Left ventricle myocardium inferior (tissue), 1 donor: ENCODE data around the gene SPPL2B. TPM values are rescaled to one million over a fixed set of nuclear protein-coding genes. Genes with fewer than 3 reads are reported as not detected.

Experiments used
- DNase-seq: peaks from one replicate; pipeline ENCODE4 v3.0.0-alpha.2; 2020
- H3K27ac ChIP-seq: fragments of 200-600 bp; replicated peaks from 2 replicates; pipeline ENCODE4 v1.8.0; 2021
- H3K27me3 ChIP-seq: fragments of 200-600 bp; 2 replicates; pipeline ENCODE4 v1.8.0; 2021; ENCODE audit warnings: low read depth
- H3K36me3 ChIP-seq: fragments of 200-600 bp; 2 replicates; pipeline ENCODE4 v1.8.0; 2021
- H3K4me1 ChIP-seq: fragments of 200-600 bp; 2 replicates; pipeline ENCODE4 v1.8.0; 2021
- H3K4me3 ChIP-seq: fragments of 200-600 bp; 2 replicates; pipeline ENCODE4 v1.8.0; 2021; ENCODE audit warnings: mild to moderate bottlenecking, moderate library complexity
- H3K9me3 ChIP-seq: fragments of 200-600 bp; replicated peaks from 2 replicates; pipeline ENCODE4 v1.8.0; 2021
- intact Hi-C: fragments of 100-400 bp; cut with micrococcal nuclease; formaldehyde crosslinking; loops from one replicate; pipeline ENCODE4 v1.11.0; 2022
- total RNA-seq: library from RNA; stranded (reverse); fragmentation: NEBNext Ultra II Directional; extraction: Animal tissue kit (Norgen Biotek cat#: 25700); gene quantifications from one replicate; pipeline ENCODE4 v1.2.1, GENCODE V29; 2021
- TF ChIP-seq, protein P1 (sequence below): fragments of 200-600 bp; IDR thresholded peaks from 2 replicates; pipeline ENCODE4 v1.8.0; 2021; ENCODE audit warnings: antibody characterized with exemption, mild to moderate bottlenecking, borderline replicate concordance
- donor health status: DM: no; HTN: yes; CAD: no; lungs with severe emphysema.

Gene SPPL2B
- total RNA-seq, 1 donor from 2014 or later = 26.2 TPM

DNA sequence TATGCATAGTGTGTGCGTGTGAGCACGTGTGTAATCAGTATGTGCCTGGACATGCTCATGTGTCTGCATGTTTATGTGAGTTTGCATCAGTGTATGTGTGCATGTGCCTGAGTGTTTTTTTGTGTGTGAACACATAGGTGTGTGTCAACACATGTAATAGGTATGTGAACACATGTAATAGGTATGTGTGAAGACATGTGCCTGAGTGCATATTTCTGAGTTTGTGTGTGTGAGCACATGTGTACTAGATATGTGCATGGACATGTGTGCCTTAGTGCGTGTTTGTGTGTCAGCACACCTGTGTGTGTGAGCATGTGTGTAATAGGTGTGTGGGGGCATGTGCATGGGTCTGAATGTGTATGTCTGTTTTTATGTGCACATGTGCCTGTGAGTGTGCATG lies 7.4 kb downstream of the SPPL2B start:
- TF ChIP-seq, protein P1, sequence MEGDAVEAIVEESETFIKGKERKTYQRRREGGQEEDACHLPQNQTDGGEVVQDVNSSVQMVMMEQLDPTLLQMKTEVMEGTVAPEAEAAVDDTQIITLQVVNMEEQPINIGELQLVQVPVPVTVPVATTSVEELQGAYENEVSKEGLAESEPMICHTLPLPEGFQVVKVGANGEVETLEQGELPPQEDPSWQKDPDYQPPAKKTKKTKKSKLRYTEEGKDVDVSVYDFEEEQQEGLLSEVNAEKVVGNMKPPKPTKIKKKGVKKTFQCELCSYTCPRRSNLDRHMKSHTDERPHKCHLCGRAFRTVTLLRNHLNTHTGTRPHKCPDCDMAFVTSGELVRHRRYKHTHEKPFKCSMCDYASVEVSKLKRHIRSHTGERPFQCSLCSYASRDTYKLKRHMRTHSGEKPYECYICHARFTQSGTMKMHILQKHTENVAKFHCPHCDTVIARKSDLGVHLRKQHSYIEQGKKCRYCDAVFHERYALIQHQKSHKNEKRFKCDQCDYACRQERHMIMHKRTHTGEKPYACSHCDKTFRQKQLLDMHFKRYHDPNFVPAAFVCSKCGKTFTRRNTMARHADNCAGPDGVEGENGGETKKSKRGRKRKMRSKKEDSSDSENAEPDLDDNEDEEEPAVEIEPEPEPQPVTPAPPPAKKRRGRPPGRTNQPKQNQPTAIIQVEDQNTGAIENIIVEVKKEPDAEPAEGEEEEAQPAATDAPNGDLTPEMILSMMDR = no peak
- DNase-seq = no peak
- intact Hi-C loops = no loop called here

DNA sequence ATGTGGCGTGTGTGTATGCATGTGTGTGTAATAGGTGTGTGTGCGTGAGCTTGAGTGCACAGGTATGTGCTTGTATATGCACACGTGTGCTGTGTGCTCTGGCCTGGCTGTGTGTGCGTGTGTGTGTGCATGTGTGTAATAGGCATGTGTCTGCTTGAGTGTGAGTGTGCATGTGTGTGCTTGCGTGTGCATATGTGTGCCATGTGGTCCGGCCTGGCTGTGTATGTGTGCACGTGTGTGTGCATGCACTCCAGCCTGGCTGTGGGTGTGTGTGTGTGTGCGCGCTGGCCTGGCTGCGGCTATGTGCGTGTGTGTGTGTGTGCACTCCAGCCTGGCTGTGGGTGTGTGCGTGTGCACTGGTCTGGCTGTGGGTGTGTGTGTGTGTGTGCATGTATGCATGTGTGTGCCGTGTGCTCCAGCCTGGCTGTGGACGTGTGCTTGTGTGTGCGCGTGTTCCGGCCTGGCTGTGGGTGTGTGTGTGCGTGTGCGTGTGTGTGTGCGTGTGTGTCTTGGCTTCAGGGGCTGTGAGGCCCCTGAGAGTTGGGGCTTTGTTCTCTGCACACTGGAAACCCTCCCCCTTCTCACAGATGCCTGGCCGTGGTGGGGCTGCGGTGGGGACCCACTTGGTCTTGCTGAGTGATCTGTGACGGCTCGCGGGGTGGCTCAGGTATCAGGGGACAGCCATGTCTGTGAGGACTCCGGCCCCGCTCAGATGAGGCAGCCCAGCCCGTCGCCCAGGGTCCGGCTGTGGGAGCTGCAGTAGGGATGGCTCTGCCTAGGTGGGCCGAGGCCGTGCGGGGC lies 8.2 kb downstream of the SPPL2B start:
- TF ChIP-seq, protein P1 = no peak
- no peaks in the 10 kb centered on the region for H3K27me3 ChIP-seq
- H3K27ac ChIP-seq = no peak overlapping the region
- H3K4me1 ChIP-seq = peaks cover 21% of the 10 kb centered on the region
- H3K36me3 ChIP-seq = peaks cover 33% of the 10 kb centered on the region
- no peaks in the 10 kb centered on the region for H3K9me3 ChIP-seq
- intact Hi-C loops = no loop called here
- no peak for DNase-seq
- H3K4me3 ChIP-seq = no peak overlapping the region

More for the DNA sequence above, 7.4 kb downstream of the SPPL2B start:
- H3K4me1 ChIP-seq = peaks cover 30% of the 10 kb centered on the region
- H3K4me3 ChIP-seq = no peak overlapping the region
- H3K36me3 ChIP-seq = peaks cover 24% of the 10 kb centered on the region
- H3K9me3 ChIP-seq = no peaks in the 10 kb centered on the region
- no peak overlapping the region for H3K27ac ChIP-seq
- no peaks in the 10 kb centered on the region for H3K27me3 ChIP-seq

DNA sequence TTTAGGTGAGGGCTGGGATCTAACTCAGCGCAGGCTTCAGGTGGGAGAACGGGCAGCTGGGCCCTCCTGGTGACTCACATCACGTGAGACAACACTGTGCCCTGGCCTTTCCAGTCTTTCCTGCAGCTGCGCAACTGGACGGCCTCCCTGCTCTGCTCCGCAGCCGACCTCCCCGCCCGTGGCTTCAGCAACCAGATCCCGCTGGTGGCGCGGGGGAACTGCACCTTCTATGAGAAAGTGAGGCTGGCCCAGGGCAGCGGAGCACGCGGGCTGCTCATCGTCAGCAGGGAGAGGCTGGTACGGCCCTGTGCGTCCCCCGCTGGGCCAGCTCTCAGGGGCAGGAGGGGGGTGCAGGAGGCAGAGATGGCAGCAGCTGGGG lies 8.8 kb downstream of the SPPL2B start:
- H3K27me3 ChIP-seq = no peaks in the 10 kb centered on the region
- H3K36me3 ChIP-seq = peaks cover 39% of the 10 kb centered on the region
- peaks cover 15% of the 10 kb centered on the region for H3K4me1 ChIP-seq
- TF ChIP-seq, protein P1 = peak; percentile 15
- H3K9me3 ChIP-seq = no peaks in the 10 kb centered on the region
- intact Hi-C loops = no loop called here
- no peak overlapping the region for H3K4me3 ChIP-seq
- no peak for DNase-seq
- no peak overlapping the region for H3K27ac ChIP-seq

DNA sequence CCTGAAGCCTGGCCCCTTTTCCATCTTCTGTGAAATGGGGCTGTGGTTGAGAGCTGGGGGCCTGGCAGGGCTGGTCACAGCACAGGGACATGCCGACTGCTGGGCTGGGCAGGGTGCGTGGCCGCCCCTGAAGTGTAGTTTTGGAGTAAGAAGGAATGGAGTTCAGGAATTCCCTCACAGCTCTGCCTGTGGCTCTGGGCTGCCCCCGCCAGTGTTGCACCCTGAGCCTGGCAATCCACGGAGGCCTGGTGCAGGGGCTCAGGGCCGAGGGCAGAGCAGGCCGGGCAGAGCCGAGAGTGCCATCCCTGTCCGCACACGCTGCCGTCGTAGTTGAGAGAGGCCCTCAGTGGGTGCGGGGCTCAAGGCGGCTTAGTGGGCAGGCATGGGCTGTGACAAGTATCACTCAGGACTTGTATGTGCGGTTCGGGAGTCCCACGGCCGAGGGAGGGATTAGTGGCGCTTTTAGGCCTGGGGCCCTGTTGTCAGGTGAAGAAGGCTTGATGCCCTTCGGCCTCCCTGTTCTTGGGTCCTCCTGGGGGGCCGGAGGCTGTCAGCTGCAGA lies 9.7 kb downstream of the SPPL2B start:
- H3K4me3 ChIP-seq = no peak overlapping the region
- H3K27me3 ChIP-seq = no peaks in the 10 kb centered on the region
- TF ChIP-seq, protein P1 = no peak
- DNase-seq = no peak
- peaks cover 46% of the 10 kb centered on the region for H3K36me3 ChIP-seq
- no peak overlapping the region for H3K27ac ChIP-seq
- peaks cover 10% of the 10 kb centered on the region for H3K4me1 ChIP-seq
- no peaks in the 10 kb centered on the region for H3K9me3 ChIP-seq
- intact Hi-C loops = no loop called here

DNA sequence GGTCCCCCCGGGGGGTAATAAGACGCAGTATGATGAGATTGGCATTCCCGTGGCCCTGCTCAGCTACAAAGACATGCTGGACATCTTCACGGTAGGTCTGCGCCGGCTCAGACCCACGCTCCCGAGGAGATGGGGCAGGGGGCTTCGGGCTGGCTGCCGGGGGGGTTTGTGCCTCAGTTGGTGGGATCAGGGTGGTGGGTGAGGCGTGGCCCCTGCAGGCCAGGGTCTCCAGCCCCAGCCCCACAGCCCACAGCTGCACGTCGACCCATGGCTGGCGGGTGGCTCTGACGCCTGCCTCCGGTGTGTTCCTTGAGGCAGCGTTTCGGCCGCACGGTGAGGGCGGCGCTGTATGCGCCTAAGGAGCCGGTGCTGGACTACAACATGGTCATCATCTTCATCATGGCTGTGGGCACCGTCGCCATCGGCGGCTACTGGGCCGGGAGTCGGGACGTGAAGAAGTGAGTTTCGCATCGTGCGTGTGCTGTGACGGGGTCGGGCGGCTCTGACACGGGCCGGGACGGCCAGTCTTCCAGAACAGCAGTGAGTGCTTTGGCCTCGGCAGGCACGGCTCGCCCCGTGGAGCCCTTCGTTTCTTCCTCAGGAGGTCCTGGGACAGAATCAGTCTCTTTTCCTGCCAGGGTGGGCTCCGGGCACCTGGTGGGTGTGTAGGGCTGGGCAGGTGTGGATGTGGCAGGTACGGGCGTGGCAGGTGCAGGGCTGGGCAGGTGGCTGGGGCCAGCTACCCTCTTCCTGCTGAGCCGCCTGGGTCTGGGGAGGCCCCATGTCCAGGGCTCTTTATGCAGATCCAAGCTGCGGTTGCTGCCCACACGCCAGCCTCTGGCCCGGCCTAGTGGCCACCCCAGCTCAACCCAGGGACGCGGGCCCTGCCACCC lies 10.5 kb downstream of the SPPL2B start:
- Histone ChIP-seq H3K4me1 (peaks cover 2% of the 10 kb centered on the region), H3K27ac (no peak overlapping the region), H3K36me3 (peaks cover 50% of the 10 kb centered on the region), H3K27me3 (no peaks in the 10 kb centered on the region), H3K9me3 (no peaks in the 10 kb centered on the region), H3K4me3 (no peak overlapping the region)
- DNase-seq = no peak
- TF ChIP-seq, protein P1 = no peak
- intact Hi-C loops = no loop called here
